HL-60 (cell line): ENCODE results near the gene RUSF1.

Experiments
- CTCF ChIP-seq: IDR thresholded peaks from one replicate; pipeline ENCODE4 v1.5.1; 2011; ENCODE audit warnings: low read length, control low read depth, inconsistent platforms; ENCODE audit not compliant: insufficient read depth
- GABPA ChIP-seq: IDR thresholded peaks from 2 replicates; pipeline ENCODE4 v1.6.1; 2012; ENCODE audit warnings: low read depth
- POLR2AphosphoS5 ChIP-seq: IDR thresholded peaks from 2 replicates; pipeline ENCODE4 v1.6.1; 2012; ENCODE audit warnings: low read depth
- TF ChIP-seq, protein P1 (sequence below): IDR thresholded peaks from 2 replicates; pipeline ENCODE4 v1.6.1; 2012; ENCODE audit warnings: low read depth; ENCODE audit not compliant: insufficient replicate concordance

DNA sequence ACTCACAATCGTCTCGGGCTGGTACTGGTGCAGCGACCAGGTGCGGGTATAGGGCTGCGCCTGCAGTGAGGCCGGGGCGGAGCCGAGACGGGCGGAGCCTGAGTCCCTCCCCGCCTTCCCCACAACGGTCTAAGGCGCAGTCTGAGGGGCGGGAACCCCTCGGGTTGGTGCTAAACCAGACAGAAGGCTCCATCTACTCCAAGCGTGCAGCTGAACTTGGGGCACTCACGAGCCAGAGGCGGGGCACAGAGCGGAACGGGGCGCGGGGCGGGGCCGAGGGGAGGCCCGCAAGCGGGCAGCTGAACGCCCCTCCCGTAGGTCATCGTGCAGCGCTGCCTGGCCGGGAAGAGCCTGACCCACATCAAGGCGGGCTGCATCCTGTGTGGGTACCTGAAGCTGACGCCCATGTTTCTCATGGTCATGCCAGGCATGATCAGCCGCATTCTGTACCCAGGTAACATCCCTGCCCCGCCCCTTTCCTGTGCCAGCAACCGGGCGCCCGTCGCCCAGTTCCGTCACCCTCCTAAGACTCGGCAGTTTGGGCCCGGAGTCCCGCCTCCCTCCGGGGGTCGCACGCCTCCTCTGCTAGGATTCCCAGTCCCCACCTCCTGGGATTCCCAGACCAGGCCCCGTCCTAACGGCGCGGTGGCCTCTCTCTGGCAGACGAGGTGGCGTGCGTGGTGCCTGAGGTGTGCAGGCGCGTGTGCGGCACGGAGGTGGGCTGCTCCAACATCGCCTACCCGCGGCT, 20.3 kb downstream of the RUSF1 start:
- TF ChIP-seq CTCF (no peak), POLR2AphosphoS5 (peak; percentile 80), GABPA (no peak)
- TF ChIP-seq, protein P1, sequence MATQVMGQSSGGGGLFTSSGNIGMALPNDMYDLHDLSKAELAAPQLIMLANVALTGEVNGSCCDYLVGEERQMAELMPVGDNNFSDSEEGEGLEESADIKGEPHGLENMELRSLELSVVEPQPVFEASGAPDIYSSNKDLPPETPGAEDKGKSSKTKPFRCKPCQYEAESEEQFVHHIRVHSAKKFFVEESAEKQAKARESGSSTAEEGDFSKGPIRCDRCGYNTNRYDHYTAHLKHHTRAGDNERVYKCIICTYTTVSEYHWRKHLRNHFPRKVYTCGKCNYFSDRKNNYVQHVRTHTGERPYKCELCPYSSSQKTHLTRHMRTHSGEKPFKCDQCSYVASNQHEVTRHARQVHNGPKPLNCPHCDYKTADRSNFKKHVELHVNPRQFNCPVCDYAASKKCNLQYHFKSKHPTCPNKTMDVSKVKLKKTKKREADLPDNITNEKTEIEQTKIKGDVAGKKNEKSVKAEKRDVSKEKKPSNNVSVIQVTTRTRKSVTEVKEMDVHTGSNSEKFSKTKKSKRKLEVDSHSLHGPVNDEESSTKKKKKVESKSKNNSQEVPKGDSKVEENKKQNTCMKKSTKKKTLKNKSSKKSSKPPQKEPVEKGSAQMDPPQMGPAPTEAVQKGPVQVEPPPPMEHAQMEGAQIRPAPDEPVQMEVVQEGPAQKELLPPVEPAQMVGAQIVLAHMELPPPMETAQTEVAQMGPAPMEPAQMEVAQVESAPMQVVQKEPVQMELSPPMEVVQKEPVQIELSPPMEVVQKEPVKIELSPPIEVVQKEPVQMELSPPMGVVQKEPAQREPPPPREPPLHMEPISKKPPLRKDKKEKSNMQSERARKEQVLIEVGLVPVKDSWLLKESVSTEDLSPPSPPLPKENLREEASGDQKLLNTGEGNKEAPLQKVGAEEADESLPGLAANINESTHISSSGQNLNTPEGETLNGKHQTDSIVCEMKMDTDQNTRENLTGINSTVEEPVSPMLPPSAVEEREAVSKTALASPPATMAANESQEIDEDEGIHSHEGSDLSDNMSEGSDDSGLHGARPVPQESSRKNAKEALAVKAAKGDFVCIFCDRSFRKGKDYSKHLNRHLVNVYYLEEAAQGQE, result no peak
